ENCODE data around the gene CYTH4. TPM values are rescaled to one million over a fixed set of nuclear protein-coding genes. Genes with fewer than 3 reads are reported as not detected.

CYTH4 gene
- total and polyA plus RNA-seq, 10 of the 15 experiments (the other 5 are each of a cell fraction or from before 2014, with no cell fraction given) = 1.5 to 27.3 (median 16.9) TPM

- no peaks in the 10 kb centered on the region for H3K36me3 ChIP-seq (ENCODE audit: control insufficient read depth in 2 of 2, insufficient read depth in 2 of 2, low read length in 1 of 2)
- WGBS (ENCODE audit: insufficient coverage, insufficient replicate concordance, low lambda C conversion rate, missing lambda C conversion rate) = 95% methylated on average over 11 of the region's 11 CpGs
- no peaks in the 10 kb centered on the region for H4K20me1 ChIP-seq (ENCODE audit: control insufficient read depth, insufficient read depth)
- intact Hi-C loops (cut with micrococcal nuclease; ENCODE audit: unreplicated experiment) = no loop called here
- H3K4me1 ChIP-seq (ENCODE audit: control insufficient read depth, insufficient read depth, low read length) = peaks cover 32% of the 10 kb centered on the region
- H3K9me3 ChIP-seq (replicated peaks; ENCODE audit: control insufficient read depth, insufficient read depth, low read length) = no peaks in the 10 kb centered on the region
- RAD21 ChIA-PET (ENCODE audit: unreplicated experiment) = no interaction called here
- in situ Hi-C loops (cut with MboI) = no loop called here
- TF ChIP-seq NBN (IDR thresholded peaks at IDR 0.05) = no peak
- no peak for TF ChIP-seq CBX3 (IDR thresholded peaks at IDR 0.05; ENCODE audit: borderline replicate concordance, low read depth)
- TF ChIP-seq EP300 (IDR thresholded peaks at IDR 0.05; ENCODE audit: borderline replicate concordance in 1 of 2, control insufficient read depth in 1 of 2, low read depth in 2 of 2, low read length in 2 of 2) = no peak
- TF ChIP-seq HCFC1 (IDR thresholded peaks at IDR 0.05; ENCODE audit: low read length) = no peak
- no peak for TF ChIP-seq EGR1 (IDR thresholded peaks at IDR 0.05; ENCODE audit: borderline replicate concordance in 1 of 2, low read depth in 2 of 2, low read length in 2 of 2)
- no peak for TF ChIP-seq CHD4 (IDR thresholded peaks at IDR 0.05)
- no peak for TF ChIP-seq GATAD2B (conservative IDR thresholded peaks at IDR 0.05; ENCODE audit: low read depth)
- TF ChIP-seq YY1 (IDR thresholded peaks at IDR 0.05; ENCODE audit: low read depth, low read length) = no peak
- no peak for TF ChIP-seq TCF12 (IDR thresholded peaks at IDR 0.05; ENCODE audit: low read depth, low read length)
- no peak for TF ChIP-seq CHD1 (IDR thresholded peaks at IDR 0.05; ENCODE audit: low read depth, low read length)
- no peak for TF ChIP-seq PKNOX1 (IDR thresholded peaks at IDR 0.05)
- no peak overlapping the region for H3K27ac ChIP-seq (ENCODE audit: control insufficient read depth, insufficient read depth)
- H3K4me2 ChIP-seq (ENCODE audit: control insufficient read depth, insufficient read depth) = no peak overlapping the region
- FAIRE-seq (no peak), ATAC-seq (no peak), DNase-seq (ENCODE audit: low read depth, low spot score) (no peak)
- no TSS peak for BruUV-seq (replicated peaks)
- H3K9ac ChIP-seq (ENCODE audit: control insufficient read depth, insufficient read depth, low read length) = no peak overlapping the region
- CTCF ChIA-PET = interaction anchor here (0.6 to 11.1 kb wide), 6 partner anchors 7 to 161 kb away, joined by 3 to 124 read pairs (median 4); no protein-coding TSS in a partner anchor
- H2AFZ ChIP-seq (ENCODE audit: control insufficient read depth, low read depth, low read length) = no peak overlapping the region
- H3K79me2 ChIP-seq (ENCODE audit: control insufficient read depth, insufficient read depth, low read length) = peaks cover under 1% of the 10 kb centered on the region
- POLR2A ChIA-PET = interaction anchor here (1.0 kb wide), 1 partner anchor 33 kb away, joined by 4 read pairs; no protein-coding TSS in a partner anchor
- SMC1A ChIA-PET (ENCODE audit: uncharacterized antibody, unreplicated experiment) = no interaction called here
- no peak overlapping the region for H3K4me3 ChIP-seq
- H3K27me3 ChIP-seq (replicated peaks in 1 of 2; ENCODE audit: control insufficient read depth in 2 of 2, insufficient read depth in 2 of 2, low read length in 1 of 2) = no peaks in the 10 kb centered on the region
These were observed 4.9 kb upstream of the CYTH4 start for GRCh38 chr22:37277384-37277783.

All from GM12878 (cell line).